GM19238 (cell line): Measurements from ENCODE around the gene ANKS1B.
"Not testable (repeated sequence)": the region's sequence is repeated elsewhere in the genome, so short reads cannot be mapped to it uniquely, and the experiment has no call there.

Experiments
- DNase-seq: peaks from one replicate; pipeline ENCODE4 v3.0.0; 2011; ENCODE audit warnings: low spot score; ENCODE audit not compliant: insufficient read length

Gene ANKS1B

DNA sequence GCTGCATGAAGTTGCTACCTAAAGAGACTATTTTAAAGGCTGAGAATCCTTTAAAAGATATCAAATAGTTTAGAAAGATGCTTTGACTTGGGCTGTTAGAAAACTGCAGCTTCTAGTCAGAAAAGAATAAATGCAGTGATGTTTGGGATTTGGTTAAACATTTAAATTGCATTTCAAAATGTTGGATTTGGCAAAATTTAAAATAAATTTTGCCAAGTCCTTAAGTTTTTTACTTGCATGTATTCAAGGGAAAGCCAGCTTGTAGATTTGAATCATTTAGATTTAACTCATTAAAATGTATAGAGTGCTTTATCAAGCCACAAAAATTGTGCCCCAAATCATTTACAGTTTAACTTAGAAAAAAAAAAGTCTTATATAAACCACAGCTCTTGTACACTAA lies 109.7 kb downstream of the ANKS1B start:
- no peak for DNase-seq

- no peak for DNase-seq
Measured at GRCh38 chr12:99870085-99870484, 114.7 kb downstream of the ANKS1B start.

DNA sequence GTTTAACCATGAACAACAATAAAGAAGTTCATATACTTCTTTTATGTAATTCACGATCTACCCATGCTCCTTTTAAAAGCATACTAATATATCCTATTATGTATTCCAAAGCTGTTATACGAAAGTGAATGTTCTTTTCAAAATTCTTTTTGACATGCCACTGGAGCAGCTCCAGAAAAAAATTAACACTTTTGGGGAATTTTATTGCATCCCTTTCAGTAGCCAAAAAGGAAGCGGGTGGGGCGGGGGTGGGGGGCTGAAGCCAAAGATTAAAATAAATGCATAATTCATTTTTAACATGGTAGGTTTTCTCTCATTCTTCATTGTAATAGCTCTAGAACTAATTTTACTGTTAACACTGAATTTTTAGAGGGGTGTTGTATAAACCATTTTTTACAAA lies 123.0 kb downstream of the ANKS1B start:
- no peak for DNase-seq

DNA sequence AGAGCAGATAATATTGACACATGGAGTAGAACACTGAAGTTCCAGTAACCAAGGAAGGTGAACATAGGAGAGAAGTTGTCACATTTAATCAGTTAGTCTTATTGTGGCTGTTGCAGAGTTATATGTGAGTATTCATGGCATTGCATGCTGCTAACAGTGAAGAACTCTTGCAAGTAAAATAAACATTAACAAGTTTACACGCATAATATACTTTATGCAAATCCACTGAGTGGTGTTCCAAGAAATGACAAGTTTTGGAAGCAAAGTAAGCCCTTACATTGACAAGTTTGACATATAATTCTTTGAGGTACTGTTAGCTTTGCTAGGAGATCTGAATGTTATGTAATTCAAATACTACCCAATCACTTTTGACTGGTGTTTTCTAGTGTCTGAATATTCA lies 125.6 kb downstream of the ANKS1B start:
- no peak for DNase-seq

DNA sequence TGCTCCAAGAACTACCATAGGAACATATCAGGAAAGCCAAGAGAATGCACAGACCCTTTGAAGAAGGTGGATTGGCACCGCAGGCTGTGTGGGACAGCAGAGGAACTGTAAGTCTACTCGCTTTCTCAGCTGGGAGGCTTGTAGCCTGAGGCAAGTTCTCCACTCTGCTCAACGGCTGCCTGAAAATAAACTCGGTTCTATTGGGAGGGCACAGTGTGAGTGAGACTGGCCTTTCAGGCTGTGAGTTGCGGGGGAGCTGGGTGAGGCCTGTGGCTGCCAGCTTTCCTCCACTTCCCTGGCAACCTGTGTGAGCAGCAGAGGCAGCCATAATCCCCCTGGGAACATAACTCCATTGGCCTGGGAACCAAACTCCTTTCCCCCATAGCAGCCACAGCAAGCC lies 132.1 kb downstream of the ANKS1B start:
- DNase-seq, result no peak

- DNase-seq, result no peak
Measured at GRCh38 chr12:99847936-99848335, 136.8 kb downstream of the ANKS1B start.

DNA sequence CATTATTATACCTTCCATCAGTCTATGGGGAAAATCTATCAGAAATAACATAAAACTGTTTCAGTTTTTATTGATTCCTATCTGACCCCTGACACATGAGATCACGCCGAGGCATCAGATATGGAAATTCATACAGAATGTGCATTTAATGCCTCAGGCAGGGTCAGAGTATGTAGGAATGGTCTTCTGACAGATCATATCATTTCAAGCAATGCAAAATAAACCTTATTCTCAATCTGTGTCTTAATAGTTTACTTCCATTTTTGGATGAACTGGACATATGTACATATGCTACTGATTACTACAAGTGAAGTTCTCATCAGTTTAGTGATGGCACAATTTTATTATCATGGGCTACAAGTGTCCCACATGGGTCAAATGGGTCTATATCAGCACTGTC lies 150.0 kb downstream of the ANKS1B start:
- DNase-seq, result no peak

GRCh38 chr12:99833397-99833796 lies 151.3 kb downstream of the ANKS1B start:
- no peak for DNase-seq

GRCh38 chr12:99824900-99825542 lies 159.7 kb downstream of the ANKS1B start:
- no peak for DNase-seq

DNA sequence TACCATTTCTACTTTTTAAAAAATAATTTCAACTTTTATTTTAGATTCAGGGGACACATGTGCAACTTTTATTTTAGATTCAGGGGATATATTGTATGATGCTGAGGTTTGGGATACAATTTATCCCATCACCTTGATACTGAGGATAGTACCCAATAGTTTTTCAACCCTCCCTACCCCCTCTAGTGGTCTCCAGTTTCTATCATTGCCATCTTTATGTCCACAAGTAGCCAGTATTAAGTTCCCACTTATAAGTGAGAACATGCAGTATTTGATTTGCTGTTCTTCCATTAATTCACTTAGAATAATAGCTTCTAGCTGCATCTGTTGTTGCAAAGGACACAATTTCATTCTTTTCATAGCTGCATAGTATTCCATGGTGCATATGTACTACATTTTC lies 162.5 kb downstream of the ANKS1B start:
- no peak for DNase-seq

- no peak for DNase-seq
Measured at GRCh38 chr12:99810718-99811593, 173.8 kb downstream of the ANKS1B start.

DNA sequence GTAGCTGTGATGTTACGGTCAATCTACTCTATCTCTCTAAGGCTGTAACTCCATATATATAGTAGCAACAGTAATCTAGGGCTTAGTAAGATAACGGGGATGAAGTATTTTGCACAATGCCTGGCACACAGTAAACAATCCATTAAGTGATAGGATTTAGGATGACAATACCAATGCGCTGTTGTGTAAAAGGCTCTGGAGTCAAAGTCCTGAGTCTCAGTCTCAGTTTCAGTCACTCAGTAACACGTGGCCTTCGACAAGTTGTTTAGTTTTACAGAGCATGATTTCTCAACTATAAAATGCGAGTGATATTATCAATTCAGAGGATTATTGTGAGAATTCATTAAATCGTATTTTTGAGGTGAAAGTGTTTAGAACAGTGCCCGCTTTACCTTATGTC lies 174.8 kb downstream of the ANKS1B start:
- DNase-seq, result no peak

- no peak for DNase-seq
Measured at GRCh38 chr12:99806304-99806703, 178.4 kb downstream of the ANKS1B start.

DNA sequence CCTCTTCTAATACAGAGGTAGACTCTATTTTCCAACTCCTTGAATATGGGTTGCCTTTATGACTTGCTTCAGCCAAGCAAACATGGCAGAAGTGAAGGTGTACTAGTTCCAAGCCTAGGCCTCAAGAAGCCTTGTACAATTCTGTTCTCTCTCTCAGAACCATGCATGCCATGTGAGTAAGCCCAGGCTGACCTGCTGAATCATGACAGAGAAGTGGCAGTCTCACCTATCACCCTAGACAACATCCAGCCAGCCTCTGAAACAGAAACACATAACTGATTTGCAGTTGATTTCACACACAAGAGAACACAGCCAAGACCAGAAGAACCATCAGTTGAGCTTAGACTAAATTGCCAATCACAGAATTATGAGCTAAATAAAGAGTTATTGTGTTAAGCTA lies 180.0 kb downstream of the ANKS1B start:
- DNase-seq, result no peak

DNA sequence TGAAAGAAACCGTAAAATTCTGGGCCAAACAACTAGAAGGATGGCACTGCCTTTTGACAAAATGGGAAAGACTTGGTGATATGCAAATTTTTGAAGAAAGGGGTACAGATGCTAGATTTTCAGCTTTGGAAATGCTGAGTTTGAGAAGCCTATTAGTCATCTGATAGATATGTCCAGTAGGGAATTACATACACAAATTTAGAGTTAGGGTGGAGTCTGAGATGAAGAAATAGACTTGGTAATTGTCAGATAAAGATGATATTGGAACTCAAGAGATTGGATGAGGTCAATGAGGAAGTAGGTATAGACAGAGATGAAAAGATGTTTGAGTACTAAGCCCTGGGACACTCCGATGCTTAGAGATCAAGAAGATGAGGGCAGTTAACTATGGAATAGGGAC lies 184.1 kb downstream of the ANKS1B start:
- DNase-seq, result no peak

GRCh38 chr12:99797931-99798330 lies 186.8 kb downstream of the ANKS1B start:
- not testable (repeated sequence) for DNase-seq

- no peak for DNase-seq
Measured at GRCh38 chr12:99783421-99783820, 201.3 kb downstream of the ANKS1B start.

DNA sequence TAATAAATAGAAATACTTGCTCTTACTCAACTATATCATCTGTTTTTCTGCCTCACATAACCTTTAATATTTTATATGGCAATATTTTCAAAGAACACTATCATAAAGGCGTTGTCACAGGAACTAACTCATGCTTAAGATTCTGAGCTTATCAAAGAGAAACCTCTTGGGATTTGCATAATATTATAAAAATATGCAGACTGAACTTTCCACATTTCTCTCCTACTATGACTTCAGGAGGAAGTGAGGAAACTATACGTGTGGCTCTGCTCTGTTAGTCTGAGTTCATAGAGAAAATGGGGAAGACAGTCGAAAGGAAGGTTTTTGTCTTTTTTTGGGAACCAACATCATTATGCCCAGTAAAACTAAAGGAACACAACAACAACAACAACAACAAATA lies 212.5 kb downstream of the ANKS1B start:
- no peak for DNase-seq

DNA sequence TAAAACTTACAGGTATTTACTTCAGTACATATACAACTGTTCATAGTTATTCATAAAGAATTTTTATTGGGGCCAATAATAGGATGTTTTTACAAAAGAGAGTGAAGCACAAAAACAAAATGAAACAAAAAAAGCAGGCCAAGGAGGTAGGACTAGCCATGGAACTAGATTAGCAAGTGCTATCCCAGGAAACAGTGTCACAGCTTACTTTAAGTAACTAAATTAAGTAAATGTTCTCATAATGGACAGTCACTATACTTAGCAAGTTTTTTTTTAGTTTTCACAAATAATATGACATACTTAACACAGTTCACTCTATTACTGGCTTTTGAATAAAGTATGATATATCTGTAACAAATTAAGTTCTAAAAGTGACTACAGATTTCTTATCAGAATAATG lies 213.1 kb downstream of the ANKS1B start:
- no peak for DNase-seq

DNA sequence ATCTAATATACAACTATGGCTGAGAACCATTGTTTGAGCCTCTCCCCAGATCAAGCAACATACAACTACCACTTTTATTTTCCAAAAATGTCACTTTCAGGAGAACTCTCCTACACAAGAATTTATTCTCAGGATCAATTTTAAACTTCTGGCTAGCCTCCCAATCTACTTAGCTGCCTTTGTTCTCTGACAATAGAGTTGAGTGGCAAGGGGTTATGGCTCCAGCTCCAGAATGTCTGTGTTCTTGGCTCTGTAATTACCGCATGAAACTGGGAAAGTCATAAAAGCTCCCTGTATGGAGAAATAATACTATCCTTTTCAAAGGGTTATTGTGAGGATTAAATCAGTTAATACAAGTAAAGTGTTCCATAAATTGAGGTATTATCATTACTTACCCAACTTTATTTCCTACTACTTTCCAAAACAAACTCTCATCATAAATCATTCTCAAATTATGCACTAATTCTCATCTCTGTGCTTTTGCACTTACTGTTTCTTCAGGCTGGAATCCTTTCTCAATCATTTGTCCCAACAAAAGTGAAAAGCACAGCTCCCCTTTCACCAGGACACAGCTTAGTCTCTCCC lies 215.2 kb downstream of the ANKS1B start:
- no peak for DNase-seq

- no peak for DNase-seq
Measured at GRCh38 chr12:99768758-99769157, 216.0 kb downstream of the ANKS1B start.

GRCh38 chr12:99767809-99768208 lies 216.9 kb downstream of the ANKS1B start:
- DNase-seq, result no peak

- no peak for DNase-seq
Measured at GRCh38 chr12:99766408-99766807, 218.3 kb downstream of the ANKS1B start.
